ENCODE results near the gene ACOT9. TPM values are rescaled to one million over a fixed set of nuclear protein-coding genes. Genes with fewer than 3 reads are reported as not detected.
"Not testable (repeated sequence)": the region's sequence is repeated elsewhere in the genome, so short reads cannot be mapped to it uniquely, and the experiment has no call there.

ACOT9 gene
- 64.5 TPM for polyA plus RNA-seq (2013, experiment 1 of 2; ENCODE audit: insufficient read length)
- polyA plus RNA-seq (2013, experiment 2 of 2; ENCODE audit: insufficient read length), result 63.8 TPM

GRCh38 chrX:23742697-23743622 is at the start of gene ACOT9:
ACOT9 (minus strand) TSS chrX:23743276; CDS start chrX:23743144, 132 bp downstream.
- peak; percentile 93 for DNase-seq

- DNase-seq, result no peak
Measured at GRCh38 chrX:23790155-23790497, 47.0 kb upstream of the ACOT9 start.

- DNase-seq, result no peak
Measured at GRCh38 chrX:23789386-23790154, 46.5 kb upstream of the ACOT9 start.

- DNase-seq, result no peak
Measured at GRCh38 chrX:23788946-23789345, 45.9 kb upstream of the ACOT9 start.

GRCh38 chrX:23788521-23788920 is 45.4 kb upstream of the ACOT9 start:
- DNase-seq, result no peak

GRCh38 chrX:23787745-23788118 is 44.7 kb upstream of the ACOT9 start:
- DNase-seq, result no peak

- no peak for DNase-seq
Measured at GRCh38 chrX:23786268-23786815, 43.3 kb upstream of the ACOT9 start.

- no peak for DNase-seq
Measured at GRCh38 chrX:23785580-23785979, 42.5 kb upstream of the ACOT9 start.

- DNase-seq, result peak; percentile 66
Measured at GRCh38 chrX:23784470-23785331, 41.6 kb upstream of the ACOT9 start.

GRCh38 chrX:23783589-23784469 is 40.8 kb upstream of the ACOT9 start:
- no peak for DNase-seq

- DNase-seq, result peak; percentile 96
Measured at GRCh38 chrX:23782863-23783588, 40.0 kb upstream of the ACOT9 start, which contains the start of gene SAT1. SAT1 (plus strand) TSS chrX:23783173; CDS start chrX:23783352, 179 bp downstream.

GRCh38 chrX:23782455-23782854 is 39.4 kb upstream of the ACOT9 start:
- DNase-seq, result no peak

GRCh38 chrX:23779025-23779424 is 35.9 kb upstream of the ACOT9 start:
- peak; percentile 89 for DNase-seq

- DNase-seq, result no peak
Measured at GRCh38 chrX:23776363-23776762, 33.3 kb upstream of the ACOT9 start.

- no peak for DNase-seq
Measured at GRCh38 chrX:23773601-23774175, 30.6 kb upstream of the ACOT9 start.

GRCh38 chrX:23771086-23771485 is 28.0 kb upstream of the ACOT9 start:
- DNase-seq, result not testable (repeated sequence)

- no peak for DNase-seq
Measured at GRCh38 chrX:23770142-23770541, 27.1 kb upstream of the ACOT9 start.

- no peak for DNase-seq
Measured at GRCh38 chrX:23766650-23767551, 23.8 kb upstream of the ACOT9 start.

- no peak for DNase-seq
Measured at GRCh38 chrX:23765868-23766267, 22.8 kb upstream of the ACOT9 start.

Data from fibroblast of skin of scalp (primary cell).